GM18511 (cell line): ENCODE measurements around the gene SEL1L3.

Source experiments
- ATAC-seq: cut with Tn5 transposase; IDR thresholded peaks from one replicate; pipeline ENCODE4 v1.9.1; 2021; ENCODE audit warnings: mild to moderate bottlenecking, moderate library complexity; ENCODE audit not compliant: unreplicated experiment

Gene SEL1L3

DNA sequence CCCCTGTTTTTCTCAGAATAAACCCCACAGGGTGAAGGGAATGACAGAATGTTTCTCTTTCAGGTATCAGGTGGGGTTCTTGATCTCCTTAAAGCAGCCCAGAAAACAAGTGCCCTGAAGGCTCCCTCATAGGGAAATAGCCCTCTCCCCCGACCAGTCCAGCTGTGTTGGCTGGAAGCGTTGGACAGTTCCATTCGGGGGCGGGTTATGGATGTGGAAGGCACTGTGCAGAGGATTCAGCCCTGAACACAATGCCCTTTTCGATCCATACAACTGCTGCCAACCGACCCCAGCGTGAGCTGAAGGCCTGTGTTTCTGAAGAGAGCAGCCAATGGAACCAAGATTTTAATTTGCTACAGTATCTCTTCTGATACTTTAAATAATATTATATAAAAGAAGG, 41.5 kb downstream of the SEL1L3 start:
- no peak for ATAC-seq

DNA sequence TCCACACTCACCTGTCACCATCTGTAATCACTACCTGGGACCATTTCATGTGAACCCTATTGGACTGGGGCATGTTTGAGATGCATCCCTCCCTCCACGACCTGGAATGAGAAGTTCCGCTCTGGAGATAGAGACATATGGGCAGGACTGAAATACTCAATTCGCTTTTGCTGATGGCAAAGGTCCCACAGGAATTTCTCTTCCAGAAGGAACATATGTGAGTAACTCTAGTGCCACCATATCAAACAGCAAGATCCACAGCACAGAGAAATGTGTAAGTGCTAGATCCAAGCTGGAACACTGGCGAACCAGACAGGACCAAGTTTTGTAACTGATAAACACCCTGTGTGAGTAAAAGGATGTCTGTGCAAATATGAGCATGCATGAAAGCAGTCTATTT, 43.9 kb downstream of the SEL1L3 start:
- no peak for ATAC-seq

DNA sequence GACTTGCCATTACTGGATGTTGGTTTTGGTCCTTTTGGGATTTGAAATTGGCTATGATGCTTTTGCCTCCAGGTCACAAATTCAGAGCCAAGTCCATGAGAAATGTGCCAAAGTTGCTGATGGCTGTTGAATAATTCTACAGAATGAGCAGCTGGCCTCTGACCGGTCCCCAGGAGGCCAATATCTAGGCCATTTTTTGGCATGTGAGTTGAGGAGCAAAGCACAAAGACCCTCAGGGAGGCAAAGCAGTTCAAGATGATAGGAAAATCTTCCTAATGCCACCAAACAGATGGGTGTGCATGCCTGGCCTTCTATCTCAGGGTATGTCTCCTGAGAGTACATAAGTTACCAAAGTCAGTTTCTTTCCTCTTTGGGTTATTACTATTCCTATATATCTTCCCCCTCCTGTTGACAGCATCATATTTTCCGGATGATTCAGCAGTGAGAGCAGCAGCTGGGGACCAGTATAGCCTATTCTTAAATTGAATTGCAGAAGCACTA, 44.4 kb downstream of the SEL1L3 start:
- no peak for ATAC-seq

DNA sequence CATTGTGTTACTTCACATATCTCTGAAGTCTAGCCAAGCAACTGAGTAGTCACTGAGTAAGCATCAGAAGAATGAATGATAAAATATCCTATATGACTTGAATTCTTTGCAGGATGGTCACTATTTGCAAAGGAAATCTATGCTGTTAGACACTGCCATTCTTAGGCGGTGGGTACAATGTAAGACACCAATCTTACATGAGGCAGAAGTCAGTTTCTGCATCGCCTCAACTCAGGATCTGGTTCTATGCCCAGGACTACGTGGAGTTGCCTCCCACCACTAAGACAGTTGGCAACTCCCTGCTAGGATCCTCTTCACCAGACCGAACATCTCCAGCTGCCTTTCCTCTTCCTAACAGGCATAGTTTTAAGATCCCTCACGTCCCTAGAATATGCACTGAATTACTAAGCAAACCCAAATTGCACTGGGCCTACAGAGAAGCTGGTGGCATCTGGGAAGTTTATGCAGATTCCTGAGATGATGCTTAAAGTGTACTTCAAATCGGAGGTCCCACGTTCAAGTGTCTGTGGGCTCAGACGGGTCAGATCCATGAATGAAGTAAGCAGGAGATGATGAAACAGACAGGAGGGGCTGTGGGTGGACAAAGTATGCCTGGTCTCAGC, 45.6 kb downstream of the SEL1L3 start:
- no peak for ATAC-seq

DNA sequence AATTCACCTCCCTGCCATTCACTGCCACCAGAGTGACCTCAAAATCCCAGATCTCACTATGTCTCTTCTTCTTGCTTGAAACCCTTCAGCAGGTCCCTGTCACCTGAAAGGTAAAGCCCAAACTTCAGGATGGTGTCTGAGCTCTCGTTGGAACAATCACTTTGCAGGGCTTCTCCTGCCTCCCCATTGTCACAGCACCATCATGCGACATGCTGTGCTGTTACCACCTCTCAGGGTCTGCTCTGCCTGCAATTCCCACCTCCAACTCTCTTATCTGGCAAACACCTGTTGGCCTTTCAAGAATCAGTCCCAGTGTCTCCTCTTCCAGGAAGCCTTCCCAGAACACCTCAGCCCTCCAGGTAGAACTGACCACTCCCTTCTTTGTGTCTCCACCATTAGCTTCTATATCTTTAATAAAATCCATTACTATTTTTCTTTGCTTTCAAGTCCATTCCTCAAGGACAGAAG, 46.2 kb downstream of the SEL1L3 start:
- ATAC-seq = no peak

DNA sequence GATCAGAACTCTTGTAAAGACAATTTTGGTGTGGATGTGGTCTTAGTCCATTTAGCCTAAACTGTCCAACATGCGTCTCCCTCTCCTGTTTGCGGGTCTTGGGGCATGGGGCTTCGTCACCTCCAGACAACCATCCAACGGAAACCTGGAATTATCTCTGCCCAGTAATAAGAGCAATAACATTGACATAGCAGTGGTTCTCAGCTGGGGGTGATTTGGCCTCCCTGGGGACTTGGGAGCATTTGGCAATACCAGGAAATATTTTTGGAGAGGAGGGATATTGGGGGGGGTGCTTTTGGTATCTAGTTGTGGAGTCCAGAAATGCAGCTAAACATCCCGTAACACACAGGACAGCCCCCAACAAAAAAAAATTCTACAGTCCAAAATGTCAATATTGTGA, 47.2 kb downstream of the SEL1L3 start:
- ATAC-seq = no peak

DNA sequence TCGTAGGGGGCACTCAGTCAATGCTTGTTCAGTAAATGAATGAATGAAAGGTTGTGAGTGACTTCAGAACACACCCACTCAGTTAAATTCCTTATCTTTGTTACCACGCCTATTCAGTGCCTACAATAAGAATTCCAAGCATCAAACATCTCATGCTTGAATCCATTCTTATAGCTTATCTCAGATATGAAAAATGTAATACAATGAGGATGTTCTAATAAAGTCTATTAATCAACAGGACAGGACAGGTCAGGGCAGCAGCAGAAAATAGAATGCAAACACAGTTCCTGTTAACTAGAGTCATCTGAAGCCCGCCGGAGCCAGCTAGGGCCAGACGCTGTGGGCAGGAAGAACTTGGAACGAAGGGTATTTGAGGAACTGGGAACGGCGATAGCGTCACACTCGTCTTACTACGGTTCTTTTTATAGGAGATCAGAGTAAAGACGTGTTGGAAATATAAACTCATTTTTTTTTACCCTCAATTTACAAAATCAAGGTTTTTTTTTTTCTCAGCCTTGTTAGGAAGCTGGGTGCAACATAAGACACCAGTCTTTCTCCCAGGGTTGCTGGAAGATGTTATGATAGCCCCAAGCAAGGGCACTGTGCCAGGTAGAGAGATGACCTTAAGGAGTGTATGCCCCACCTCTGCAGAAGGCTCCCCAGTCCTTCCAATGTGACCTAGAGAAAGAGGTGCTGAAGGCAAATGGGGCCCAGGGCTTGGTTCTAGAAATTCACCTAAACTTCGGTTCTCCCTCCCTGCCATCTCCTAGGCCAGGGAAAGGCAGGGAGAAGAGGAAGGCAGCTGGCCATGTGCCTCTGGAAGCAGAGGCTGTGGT, 48.3 kb downstream of the SEL1L3 start:
- no peak for ATAC-seq

DNA sequence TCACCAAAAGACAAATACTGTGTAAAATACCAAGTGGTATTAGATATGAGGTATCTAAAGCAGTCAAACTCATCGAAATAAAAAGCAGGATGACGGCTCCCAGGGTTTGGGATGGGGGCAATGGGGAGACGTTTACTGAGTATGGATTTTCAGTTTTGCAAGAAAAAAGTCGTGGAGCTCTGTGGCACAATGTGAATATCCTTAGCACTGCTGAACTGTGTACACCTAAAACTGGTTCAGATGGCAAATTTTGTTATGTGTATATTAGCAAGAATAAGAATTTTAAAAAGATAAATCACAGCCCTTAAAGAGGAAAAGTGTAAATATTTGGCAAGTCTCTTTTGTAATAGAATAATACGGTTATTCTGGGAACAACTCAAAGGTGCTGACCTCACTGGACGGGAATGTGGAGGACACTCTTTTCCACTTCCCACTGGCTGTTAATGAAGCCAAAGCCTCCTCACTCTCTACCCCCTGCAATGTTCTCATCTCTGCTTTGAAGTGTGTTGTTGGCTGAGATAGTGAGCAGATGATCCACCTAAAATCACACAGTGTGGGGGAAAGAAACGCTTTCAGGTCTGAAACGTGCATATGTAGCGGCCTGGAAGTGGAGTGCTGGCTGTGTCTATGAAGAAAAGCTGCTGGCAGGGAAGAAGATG, 49.2 kb downstream of the SEL1L3 start:
- ATAC-seq = no peak

DNA sequence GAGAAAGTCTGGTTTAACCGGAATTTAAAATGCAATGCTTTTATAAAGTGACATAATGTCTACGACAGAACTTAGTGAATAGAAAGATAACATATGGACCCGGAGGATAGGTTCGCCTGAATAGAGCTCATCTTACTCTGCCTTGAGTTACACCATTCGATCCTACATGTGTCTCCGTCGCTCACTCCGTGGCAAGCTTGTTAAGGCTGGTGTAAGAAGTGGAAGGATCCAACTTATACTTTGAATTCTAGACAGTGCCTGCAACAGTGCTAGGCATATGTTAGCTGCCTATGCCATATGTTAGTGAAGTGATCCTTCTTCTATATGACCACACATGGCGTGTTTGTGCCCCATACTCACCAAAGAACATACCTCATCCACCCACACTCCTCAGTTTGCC, 50.9 kb downstream of the SEL1L3 start:
- ATAC-seq = no peak

DNA sequence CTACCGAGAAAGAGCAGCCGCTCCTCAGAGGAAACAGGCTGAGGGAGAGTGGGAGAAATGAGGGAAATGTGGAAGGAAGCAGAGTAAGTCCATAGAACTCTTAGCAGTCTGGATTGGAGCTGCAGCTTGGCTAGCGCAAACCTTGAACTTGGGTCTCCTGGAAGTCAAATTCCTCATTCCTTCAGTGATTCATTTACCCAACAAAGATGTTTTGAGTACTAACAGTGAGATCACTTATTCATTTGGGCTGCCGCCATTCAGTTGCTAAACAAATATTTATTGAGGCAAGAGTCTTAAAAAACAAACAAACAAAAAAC, 51.5 kb downstream of the SEL1L3 start:
- ATAC-seq = no peak

DNA sequence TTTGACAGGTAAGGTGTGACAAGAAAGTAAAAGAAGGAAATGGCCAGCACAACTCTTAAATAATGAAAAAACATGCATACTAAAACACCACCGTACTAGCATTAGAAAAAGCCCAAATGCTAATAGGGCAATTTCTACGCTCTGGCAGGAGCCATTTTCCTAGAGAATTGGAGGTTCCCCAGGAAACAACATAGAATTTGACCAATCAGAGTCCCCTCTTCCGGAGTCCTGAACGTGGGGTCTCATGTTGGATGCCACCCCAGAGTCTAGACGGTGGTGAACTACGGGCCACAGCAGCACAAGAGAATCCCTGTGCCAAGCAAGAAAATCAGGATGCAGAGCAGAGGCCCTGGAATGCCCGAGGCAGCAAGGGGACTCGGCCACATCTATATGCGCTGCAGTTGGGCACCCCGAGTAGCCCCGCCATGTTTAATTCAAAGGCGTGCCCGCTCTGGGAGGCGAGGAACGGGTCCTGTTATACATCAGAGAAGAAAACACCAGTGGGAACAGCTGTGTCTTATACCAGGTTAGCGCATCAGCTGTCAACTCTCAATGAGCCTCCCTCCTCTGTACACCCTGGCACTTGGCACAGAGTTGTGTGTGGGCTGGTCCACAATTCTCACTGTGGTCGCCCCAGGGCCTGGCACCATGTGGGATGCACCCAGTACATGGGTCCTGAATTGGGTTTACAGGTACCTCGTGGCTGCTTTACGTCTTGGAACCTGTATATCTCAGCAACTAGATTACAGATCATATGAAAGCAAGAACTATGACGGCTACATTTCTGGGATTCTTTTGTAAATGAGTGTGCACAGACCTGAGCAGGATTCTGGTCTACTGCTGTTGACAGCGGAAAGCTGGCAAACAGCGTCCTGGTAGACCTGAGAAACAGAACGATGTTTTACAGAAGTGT, 52.1 kb downstream of the SEL1L3 start:
- ATAC-seq = no peak

DNA sequence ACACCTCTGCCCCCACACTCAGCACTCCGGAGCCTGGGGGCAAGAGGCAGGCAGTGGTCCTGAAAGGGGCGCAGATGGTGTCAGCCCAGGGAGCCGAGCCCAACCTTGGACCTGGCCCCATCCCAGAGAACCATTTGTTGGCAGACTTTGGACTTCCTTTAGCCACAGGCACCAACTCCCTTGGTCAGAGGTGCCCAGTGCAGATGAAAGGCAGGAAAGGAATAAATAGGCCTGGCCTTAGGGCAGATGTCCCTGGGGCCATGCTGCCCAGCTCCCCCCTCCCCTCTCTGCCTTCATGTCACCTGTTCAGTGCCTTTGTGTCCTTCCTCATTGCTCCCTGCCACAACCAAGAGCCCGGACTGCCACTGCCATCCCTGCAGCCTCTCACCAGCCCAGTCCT, 52.8 kb downstream of the SEL1L3 start:
- ATAC-seq = no peak

DNA sequence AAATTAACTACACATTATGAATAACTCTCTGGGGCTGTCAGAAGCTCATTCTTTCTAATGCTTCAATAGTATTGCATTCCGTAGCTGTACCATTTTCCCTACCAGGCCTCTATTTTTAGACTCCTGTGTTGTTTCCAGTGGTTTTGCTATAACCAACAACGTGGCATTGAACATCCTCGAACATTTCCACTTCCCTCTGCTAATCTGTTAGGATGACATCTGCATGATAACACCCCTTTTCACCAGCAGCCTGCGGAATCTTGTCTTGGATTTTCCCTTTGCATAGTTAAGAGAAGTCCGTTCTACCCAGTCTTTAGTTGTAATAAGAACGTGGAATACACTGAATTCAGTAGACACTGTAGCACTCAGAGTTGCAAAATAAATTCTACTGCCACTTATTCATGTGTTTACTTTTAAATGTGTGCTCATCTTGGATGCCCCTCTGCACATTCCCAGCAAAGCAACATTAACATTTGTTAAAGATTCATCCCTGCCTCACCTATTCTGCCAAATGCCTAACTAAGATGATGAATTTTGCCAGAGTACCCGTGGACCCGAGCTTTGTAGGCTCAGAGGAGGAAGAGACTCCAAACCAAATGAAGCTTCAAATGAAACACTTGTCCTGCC, 55.6 kb downstream of the SEL1L3 start:
- ATAC-seq = no peak

DNA sequence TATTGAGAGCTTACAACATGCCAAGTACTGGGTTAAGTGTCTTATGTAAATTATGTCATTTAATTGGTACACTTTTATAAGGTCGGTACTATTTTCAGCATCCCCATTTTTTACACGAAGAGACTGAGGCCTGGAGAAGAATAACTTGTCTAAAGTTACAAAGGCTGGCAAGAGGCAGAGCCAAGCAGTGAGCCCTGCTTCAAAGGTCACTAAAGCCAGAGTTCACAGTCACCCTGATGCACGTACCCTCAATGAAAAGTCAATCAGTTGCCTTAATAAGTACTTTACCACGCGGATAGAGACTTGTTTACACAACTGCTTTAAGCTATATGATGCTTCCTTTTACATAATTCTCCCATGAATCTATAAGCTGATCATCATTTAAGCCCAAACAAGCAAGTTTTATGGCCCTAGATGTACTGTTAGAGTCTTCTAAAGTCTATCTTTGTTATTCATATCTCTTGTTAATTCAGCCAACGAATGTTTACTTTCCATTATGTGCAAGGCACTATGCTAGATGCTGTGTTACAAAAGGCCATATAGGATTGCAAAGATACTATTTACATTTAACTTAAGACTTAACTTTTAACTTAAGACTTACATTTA, 57.4 kb downstream of the SEL1L3 start:
- no peak for ATAC-seq

DNA sequence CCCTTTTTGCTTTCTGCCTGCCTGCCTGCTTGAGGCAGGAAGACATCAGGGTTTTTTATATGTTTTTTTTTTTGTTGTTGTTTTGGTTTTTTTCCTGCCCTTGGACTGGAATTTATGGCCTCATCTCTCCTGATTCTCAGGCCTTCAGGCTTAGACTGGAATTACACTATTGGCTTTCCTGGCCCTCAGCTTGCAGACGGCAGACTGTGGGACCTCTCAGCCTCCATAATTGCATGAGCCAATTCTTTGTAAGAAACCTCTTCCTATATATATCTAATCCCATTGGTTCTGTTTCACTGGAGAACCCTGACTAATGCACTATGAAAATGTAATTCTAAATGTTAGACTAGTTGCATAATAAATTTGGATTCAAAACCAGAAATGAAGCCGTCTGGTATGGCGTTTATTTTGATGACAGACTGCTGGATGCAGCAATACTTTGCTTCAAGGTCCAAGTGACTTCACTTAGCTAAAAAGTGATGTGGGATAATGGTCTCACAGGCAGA, 59.0 kb downstream of the SEL1L3 start:
- ATAC-seq = no peak

DNA sequence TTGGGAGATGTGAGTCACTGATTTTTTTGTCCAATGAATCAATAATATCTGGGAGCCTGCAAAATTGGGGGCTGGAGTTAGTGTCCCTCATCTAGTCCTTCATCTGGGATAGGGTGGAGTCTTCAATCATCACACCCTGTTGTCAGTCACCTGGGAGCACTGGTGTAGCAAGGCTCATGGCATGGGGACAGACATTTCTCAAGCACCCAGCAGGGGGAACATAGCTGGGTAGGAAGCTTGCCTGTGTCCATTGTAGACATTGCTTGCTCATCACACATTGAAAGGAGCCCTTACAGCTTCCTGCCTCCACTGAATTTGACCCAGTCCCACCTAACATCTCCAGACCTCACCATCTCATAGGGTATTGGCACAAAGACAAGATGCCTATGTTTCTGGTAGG, 61.2 kb downstream of the SEL1L3 start:
- no peak for ATAC-seq

DNA sequence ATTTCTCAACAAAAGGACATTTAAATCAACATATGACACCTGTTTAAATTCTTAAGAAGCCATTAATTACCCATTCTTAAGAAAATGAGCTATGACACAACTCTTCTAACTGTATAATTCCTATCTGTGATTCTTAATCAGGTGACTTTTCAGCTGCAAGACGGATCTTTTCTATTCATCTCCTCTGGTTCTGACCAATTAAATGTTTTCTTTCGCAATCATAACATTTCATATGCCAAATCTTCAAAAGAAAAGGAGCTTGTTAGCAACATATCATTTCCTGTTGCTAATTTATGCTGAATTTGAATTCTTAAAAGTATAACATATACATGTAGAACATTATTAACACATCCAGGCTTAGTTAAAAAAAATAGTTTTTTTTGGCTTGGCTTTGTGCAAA, 62.5 kb downstream of the SEL1L3 start:
- ATAC-seq = no peak

DNA sequence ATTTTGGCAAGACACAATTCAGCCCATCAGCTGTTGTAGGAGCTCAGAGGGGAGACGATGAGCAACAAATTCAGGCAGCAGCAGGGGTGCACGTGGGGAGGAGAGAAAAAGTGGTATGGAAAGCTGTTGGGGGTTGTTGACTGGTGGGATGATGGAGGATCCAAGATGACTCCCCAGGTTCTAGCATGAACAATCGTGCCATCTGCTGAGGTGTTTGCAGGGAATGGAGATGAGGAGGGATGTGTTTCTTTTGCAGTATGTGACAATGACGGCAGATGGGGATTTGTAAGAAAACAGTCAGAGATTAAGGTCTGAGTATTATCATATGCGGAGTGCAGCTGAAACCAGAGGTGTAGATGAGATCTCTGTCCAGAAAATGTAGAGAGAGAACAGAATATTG, 63.3 kb downstream of the SEL1L3 start:
- no peak for ATAC-seq

DNA sequence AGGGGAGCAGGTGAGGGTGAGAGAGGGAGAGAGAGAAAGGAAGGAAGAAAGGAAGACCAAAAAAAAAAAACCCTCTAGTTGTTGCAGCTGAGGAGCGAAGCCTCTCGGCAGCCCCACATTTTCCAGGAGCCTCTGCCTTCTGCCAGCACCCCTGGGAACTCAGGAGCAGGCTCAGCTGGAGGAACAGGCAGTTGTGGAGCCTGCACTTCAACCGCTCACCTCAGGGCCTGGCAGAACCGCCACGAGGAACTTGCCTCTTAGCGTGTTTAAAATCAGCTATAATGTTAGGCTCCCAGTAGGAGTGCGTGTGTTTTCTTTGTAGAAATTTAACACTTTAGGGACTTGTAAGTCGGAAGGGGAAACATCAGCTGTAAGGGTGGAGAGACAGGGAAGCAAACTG, 65.7 kb downstream of the SEL1L3 start:
- ATAC-seq = no peak
